ENCODE data around the gene MAMDC4.

Gene MAMDC4

GRCh38 chr9:136901516-136902258 is 49.5 kb downstream of the MAMDC4 start:
- peaks cover 21% of the 10 kb centered on the region for H3K36me3 ChIP-seq (ENCODE audit: control insufficient read depth, insufficient read depth, low read length)
- H3K27me3 ChIP-seq (replicated peaks; ENCODE audit: control insufficient read depth, insufficient read depth, low read length): no peaks in the 10 kb centered on the region
- peak overlapping the region; percentile 27 for H3K4me3 ChIP-seq (replicated peaks; ENCODE audit: low read depth, low read length)
- peak; percentile 81 for DNase-seq (ENCODE audit: extremely low read depth, insufficient read length)
- TF ChIP-seq CTCF (IDR thresholded peaks at IDR 0.05; ENCODE audit: insufficient read depth, low read length, poor library complexity, severe bottlenecking): no peak

- peaks cover 25% of the 10 kb centered on the region for H3K36me3 ChIP-seq (ENCODE audit: control insufficient read depth, insufficient read depth, low read length)
- TF ChIP-seq CTCF (IDR thresholded peaks at IDR 0.05; ENCODE audit: insufficient read depth, low read length, poor library complexity, severe bottlenecking): no peak
- DNase-seq (ENCODE audit: extremely low read depth, insufficient read length): peak; percentile 80
Measured at GRCh38 chr9:136902259-136902821, 50.2 kb downstream of the MAMDC4 start.

GRCh38 chr9:136903041-136903554 is 51.0 kb downstream of the MAMDC4 start:
- H3K4me3 ChIP-seq (replicated peaks; ENCODE audit: low read depth, low read length): no peak overlapping the region
- peaks cover 32% of the 10 kb centered on the region for H3K36me3 ChIP-seq (ENCODE audit: control insufficient read depth, insufficient read depth, low read length)
- DNase-seq (ENCODE audit: extremely low read depth, insufficient read length): no peak
- no peak for TF ChIP-seq CTCF (IDR thresholded peaks at IDR 0.05; ENCODE audit: insufficient read depth, low read length, poor library complexity, severe bottlenecking)
- H3K27me3 ChIP-seq (replicated peaks; ENCODE audit: control insufficient read depth, insufficient read depth, low read length): no peaks in the 10 kb centered on the region

More at GRCh38 chr9:136902259-136902821, 50.2 kb downstream of the MAMDC4 start:
- no peaks in the 10 kb centered on the region for H3K27me3 ChIP-seq (replicated peaks; ENCODE audit: control insufficient read depth, insufficient read depth, low read length)
- peak overlapping the region; percentile 27; the same call in 1 of the 2 replicates for H3K4me3 ChIP-seq (replicated peaks; ENCODE audit: low read depth, low read length)

- Histone ChIP-seq H3K27me3 (replicated peaks; ENCODE audit: control insufficient read depth, insufficient read depth, low read length) (no peaks in the 10 kb centered on the region), H3K36me3 (ENCODE audit: control insufficient read depth, insufficient read depth, low read length) (peaks cover 40% of the 10 kb centered on the region), H3K4me3 (replicated peaks; ENCODE audit: low read depth, low read length) (no peak overlapping the region)
- DNase-seq (ENCODE audit: extremely low read depth, insufficient read length): no peak
- no peak for TF ChIP-seq CTCF (IDR thresholded peaks at IDR 0.05; ENCODE audit: insufficient read depth, low read length, poor library complexity, severe bottlenecking)
Measured at GRCh38 chr9:136906266-136906665, 54.1 kb downstream of the MAMDC4 start.

- no peak overlapping the region for H3K4me3 ChIP-seq (replicated peaks; ENCODE audit: low read depth, low read length)
- TF ChIP-seq CTCF (IDR thresholded peaks at IDR 0.05; ENCODE audit: insufficient read depth, low read length, poor library complexity, severe bottlenecking): no peak
- DNase-seq (ENCODE audit: extremely low read depth, insufficient read length): no peak
- H3K27me3 ChIP-seq (replicated peaks; ENCODE audit: control insufficient read depth, insufficient read depth, low read length): no peaks in the 10 kb centered on the region
- H3K36me3 ChIP-seq (ENCODE audit: control insufficient read depth, insufficient read depth, low read length): peaks cover 40% of the 10 kb centered on the region
Measured at GRCh38 chr9:136907011-136907914, 55.1 kb downstream of the MAMDC4 start.

All from GM06990 (cell line).